A673 (cell line): ENCODE measurements around the gene S100B.

Experiments
- CTCF ChIP-seq: fragments of 300-800, 200-600 bp; sonication (generic); conservative IDR thresholded peaks from 2 replicates; pipeline ENCODE4 v1.5.1; 2017; ENCODE audit warnings: low read depth, mild to moderate bottlenecking, antibody characterized with exemption, low read length, moderate library complexity, mixed read lengths
- EZH2 ChIP-seq: fragments of 200-600 bp; sonication (generic); IDR thresholded peaks from 2 replicates; pipeline ENCODE4 v1.6.1; 2017; ENCODE audit warnings: borderline replicate concordance, low read depth, mild to moderate bottlenecking, mixed read lengths, antibody characterized with exemption, low read length; ENCODE audit not compliant: poor library complexity, severe bottlenecking

DNA sequence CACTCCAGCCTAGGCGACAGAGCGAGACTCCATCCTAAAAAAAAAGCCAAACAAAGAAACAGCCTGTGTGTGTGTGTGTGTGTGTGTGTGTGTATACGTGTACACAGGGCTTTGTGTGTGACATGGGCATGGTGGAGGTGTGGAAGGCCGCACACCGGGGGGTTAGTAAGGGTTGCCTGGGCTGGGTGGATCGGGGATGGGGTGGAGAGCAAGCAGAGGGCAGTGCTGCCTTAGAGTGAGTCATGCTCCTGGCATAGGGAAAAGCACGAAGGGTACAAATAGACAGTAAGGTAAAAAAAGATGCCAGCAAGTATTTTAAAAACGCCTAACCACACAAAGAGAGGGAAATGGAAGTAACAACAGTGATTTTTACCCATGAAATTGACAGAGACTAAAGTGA, 36.8 kb upstream of the S100B start:
- TF ChIP-seq CTCF (no peak), EZH2 (no peak)
